ENCODE results near the gene ACSL4.
"Not testable (repeated sequence)": the region's sequence is repeated elsewhere in the genome, so short reads cannot be mapped to it uniquely, and the experiment has no call there.

Gene ACSL4

DNA sequence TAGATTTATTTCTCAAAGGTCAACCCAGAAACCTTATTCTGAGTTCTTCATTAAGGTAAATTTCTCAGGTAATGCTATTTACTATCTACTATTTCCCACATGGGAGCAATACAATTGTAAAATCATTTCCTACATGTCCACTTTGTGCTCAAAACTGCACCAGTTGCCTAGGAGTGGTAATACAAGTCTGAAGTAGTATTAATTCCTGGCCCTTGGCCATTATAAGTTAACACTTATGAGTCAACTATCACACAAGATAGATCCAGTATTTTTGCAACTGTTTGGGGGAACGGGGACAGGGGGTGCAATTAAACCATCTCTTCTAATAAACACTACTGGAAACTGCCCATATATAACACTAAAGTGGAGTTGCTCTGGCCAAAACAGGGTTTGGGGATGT lies 48.9 kb downstream of the ACSL4 start:
- no peak for DNase-seq (ENCODE audit: low read depth, low spot score)
- no peak overlapping the region for H3K4me3 ChIP-seq (ENCODE audit: low read length)

DNA sequence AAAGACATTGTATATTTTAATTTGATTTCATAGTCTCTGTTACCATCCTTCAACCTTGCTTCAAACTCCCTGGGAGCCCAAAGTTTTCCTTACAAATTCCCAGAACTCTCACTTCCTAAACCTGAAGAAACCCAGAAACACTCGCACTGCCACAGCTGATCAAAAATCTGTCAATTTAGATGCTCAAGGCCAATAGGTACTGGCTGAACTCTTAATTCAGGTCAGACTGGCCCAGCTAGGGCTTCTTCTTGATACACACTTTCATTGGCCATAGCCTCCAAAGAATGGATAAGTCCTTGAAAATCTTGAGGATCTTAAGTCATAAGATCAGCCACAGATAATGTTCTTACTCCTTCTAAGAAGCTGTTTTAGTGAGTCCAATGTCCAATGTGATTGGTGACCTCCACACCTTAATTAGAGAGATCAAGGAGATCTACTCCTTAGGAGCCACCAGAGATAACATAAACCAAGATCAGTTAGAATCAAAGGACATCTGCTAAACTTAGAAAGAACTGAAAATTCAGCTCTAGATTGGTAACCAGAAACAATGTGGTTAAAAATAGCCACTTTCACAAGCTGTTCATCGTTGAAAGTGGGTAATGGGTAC lies 51.5 kb downstream of the ACSL4 start:
- no peak for DNase-seq (ENCODE audit: low read depth, low spot score)
- no peak overlapping the region for H3K4me3 ChIP-seq (ENCODE audit: low read length)

DNA sequence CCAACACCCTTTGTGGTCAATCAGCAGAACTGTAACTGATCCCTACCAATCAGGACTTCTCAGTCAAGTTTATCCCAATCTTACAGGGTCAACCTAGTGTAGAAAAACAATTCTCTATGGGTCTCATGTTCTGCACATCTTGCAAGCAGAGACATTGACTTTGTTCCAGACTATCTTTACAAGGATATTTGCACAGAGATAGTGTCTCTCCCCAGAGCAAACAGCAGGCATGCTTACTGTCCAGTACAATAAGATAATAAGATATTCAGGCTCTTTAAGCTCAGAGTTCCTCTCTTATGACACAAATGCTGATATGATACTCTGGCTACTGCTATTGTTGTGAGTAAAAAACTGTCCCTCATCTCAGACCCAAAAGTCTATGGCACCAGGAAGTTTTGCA lies 53.2 kb downstream of the ACSL4 start:
- no peak overlapping the region for H3K4me3 ChIP-seq (ENCODE audit: low read length)
- DNase-seq (ENCODE audit: low read depth, low spot score): no peak

DNA sequence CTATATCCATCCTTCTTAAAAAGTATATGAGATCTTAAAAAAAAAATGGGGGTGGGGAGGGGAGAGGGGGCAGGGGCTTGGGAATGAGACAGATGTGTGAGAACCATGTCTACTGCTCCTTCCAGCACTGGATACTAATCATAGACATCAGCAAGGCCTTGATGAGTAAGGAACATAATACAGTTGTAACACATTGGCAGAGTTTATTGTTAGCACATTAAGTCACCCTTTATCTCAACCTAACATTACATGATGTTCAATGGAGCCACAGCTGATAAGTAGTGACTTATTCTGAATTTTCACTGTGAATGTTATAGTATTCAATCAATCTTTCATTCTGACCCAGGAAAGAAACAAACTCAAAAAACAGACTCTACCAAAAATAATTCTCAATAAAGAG lies 60.8 kb downstream of the ACSL4 start:
- H3K4me3 ChIP-seq (ENCODE audit: low read length): no peak overlapping the region
- DNase-seq (ENCODE audit: low read depth, low spot score): no peak

DNA sequence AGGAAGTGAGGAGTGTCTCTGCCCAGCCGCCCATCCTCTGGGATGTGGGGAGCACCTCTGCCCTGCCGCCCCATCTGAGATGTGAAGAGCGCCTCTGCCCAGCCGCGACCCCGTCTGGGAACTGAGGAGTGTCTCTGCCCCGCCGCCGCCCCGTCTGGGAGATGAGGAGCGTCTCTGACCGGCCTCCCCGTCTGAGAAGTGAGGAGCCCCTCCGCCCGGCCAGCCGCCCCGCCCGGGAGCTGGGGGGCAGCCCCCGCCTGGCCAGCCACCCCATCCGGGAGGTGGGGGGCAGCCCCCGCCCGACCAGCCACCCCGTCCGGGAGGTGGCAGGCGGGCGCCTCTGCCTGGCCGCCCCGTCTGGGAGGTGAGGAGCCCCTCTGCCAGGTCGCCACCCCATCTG lies 61.9 kb downstream of the ACSL4 start:
- DNase-seq (ENCODE audit: low read depth, low spot score); H3K4me3 ChIP-seq (ENCODE audit: low read length): not testable (repeated sequence)

DNA sequence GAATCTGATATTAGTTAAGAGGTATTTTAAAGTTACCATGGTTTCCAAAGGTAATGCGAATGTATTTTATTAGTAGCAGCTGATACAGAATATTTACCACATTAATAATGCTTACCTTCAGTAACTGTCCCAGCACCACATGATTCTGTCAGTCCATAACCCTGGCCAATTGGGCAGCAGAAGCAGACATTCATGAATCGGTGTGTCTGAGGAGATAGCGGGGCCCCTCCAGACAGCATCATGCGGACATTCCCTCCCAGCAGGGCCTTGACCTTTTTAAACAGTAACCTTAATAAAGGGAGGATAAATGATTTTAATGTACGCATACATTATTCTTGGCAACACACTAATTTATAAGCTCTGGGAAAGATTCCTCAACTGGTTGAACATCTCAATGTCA lies 65.1 kb downstream of the ACSL4 start:
- DNase-seq (ENCODE audit: low read depth, low spot score): no peak
- no peak overlapping the region for H3K4me3 ChIP-seq (ENCODE audit: low read length)

DNA sequence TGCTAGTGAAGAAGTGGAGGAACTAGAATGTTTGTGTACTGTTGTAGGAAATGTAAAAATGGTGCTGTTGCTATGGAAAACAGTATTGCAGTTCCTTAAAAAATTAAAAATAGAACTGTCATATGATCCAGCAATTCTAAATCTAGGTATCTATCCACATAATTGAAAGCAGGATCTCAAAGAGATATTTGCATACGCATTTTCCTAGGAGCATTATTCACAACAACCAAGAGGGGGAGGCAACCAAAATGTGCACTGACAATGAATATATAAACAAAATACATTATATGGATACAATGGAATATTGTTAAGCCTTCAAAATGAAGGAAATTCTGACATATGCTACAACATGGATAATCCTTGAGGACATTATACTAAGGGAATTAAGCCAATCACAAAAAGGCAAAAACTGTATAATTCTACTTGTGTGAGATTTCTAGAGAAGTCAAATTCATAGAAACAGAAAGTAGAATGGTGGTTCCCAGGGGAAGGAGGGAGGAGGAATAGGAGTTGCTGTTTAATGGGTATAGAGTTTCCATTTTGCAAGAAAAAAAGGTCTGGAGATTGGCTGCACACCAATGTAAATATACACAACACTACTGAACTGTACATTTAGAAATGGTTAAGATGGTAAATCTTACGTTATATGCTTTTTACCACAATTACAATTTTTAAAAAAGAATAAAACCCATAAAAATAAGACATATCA lies 72.5 kb downstream of the ACSL4 start:
- DNase-seq (ENCODE audit: low read depth, low spot score): no peak
- H3K4me3 ChIP-seq (ENCODE audit: low read length): no peak overlapping the region

DNA sequence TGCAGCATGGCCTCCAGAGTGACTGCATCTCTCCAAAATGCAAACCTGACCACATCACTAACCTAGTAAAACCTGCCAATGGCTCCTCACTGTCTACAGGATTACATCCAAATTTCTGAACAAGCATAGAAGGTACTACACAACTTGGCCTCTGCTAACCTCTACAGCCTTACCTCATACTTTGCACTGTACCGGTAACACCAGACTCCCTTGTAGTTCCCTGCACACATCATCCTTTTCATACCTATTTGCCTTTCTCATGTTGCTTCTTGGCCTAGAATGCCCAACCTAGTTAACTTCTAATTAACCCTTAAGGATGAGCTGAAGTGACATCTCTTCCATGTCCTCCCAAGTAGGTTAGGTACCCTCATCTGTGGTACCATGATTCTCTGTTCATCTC lies 74.7 kb downstream of the ACSL4 start:
- no peak overlapping the region for H3K4me3 ChIP-seq (ENCODE audit: low read length)
- DNase-seq (ENCODE audit: low read depth, low spot score): no peak

DNA sequence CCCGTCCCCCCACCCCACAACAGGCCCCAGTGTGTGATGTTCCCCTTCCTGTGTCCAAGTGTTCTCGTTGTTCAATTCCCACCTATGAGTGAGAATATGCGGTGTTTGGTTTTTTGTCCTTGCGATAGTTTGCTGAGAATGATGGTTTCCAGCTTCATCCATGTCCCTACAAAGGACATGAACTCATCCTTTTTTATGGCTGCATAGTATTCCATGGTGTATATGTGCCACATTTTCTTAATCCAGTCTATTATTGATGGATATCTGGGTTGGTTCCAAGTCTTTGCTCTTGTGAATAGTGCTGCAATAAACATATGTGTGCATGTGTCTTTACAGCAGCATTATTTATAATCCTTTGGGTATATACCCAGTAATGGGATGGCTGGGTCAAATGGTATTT lies 75.7 kb downstream of the ACSL4 start:
- DNase-seq (ENCODE audit: low read depth, low spot score); H3K4me3 ChIP-seq (ENCODE audit: low read length): not testable (repeated sequence)

DNA sequence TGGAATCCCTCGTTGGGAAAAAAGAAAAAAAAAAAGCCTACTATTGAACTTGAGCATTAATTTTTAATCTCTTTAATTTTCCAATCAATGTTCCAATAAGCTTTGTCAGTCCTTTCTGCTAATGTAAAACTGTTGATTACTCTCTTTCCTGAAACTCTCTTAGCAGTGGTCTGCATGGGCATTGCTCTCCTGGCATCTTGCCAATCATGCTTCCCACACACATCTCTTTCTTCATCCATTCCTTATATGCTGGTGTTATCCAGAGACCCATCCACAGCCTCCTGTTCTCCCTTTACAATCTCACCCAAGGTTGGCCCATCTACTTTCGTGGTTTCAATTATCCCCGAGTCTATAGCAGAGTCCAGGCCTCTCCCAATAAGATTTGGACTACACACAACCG lies 76.3 kb downstream of the ACSL4 start:
- no peak overlapping the region for H3K4me3 ChIP-seq (ENCODE audit: low read length)
- no peak for DNase-seq (ENCODE audit: low read depth, low spot score)

DNA sequence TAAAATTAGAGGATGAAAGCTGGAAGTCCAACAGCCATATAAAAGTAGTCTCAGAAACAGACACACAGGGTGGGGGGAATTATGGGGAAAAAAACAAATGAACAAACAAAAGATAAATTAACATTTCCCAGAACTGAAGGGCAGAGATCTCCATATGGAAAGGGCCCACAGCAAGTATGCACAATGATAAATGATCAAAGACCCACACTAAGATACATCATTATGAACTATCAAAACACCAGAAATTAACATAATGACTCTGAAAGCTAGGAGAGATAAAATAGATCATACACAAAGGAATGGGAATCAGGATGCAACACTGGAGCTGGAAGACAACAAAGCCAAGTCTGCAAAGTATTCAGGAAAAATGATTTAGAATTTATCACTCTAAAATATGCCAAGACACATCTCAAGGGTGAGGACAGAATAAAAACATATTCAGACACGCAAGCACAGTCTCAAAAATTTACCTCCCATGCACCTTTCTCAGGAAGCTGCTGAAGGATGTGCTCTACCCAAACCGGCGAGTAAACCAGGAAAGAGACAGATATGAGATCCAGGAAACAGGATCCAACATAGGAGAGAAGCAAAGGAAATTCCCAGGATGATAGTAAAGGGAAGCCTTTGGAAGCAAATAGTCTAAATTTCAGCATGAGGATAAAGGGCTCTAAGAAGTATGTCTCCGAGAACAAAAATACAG lies 77.4 kb downstream of the ACSL4 start:
- no peak overlapping the region for H3K4me3 ChIP-seq (ENCODE audit: low read length)
- DNase-seq (ENCODE audit: low read depth, low spot score): no peak

DNA sequence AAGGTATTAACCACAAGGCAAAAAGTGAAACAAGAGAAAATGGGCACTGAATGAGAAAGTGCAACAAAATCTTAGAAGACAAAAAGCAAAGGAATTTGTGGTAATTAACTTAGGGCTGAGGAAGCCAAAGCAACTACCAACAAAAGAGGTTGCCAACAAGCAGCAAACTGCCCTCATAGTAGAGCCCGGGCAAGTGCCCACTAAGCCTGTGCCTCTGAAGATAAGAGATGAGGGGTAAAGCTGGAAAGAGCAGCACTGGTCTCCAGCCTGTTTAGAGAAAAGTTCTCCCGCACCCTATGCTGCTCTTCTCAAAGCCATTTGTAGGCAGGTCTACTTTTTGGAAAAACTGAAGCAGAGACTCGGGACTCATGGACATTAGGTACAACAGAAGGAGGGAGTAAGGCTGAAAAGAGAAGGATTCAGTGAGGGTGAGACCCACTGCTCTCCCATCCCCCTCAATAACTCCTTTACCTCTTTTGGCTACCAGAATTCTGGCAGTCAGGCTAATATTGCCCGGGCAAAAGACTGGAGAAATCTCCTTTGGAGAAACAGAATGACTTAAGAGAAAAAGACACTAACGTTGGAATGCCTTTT lies 78.4 kb downstream of the ACSL4 start:
- no peak overlapping the region for H3K4me3 ChIP-seq (ENCODE audit: low read length)
- DNase-seq (ENCODE audit: low read depth, low spot score): no peak

DNA sequence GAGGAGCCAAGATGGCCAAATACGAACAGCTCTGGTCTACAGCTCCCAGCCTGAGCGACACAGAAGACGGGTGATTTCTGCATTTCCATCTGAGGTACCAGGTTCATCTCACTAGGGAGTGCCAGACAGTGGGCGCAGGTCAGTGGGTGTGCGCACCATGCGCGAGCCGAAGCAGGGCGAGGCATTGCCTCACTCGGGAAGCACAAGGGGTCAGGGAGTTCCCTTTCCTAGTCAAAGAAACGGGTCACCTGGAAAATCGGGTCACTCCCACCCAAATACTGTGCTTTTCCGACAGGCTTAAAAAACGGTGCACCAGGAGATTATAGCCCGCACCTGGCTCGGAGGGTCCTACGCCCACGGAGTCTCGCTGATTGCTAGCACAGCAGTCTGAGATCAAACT lies 88.4 kb downstream of the ACSL4 start:
- not testable (repeated sequence) for DNase-seq (ENCODE audit: low read depth, low spot score); H3K4me3 ChIP-seq (ENCODE audit: low read length)

DNA sequence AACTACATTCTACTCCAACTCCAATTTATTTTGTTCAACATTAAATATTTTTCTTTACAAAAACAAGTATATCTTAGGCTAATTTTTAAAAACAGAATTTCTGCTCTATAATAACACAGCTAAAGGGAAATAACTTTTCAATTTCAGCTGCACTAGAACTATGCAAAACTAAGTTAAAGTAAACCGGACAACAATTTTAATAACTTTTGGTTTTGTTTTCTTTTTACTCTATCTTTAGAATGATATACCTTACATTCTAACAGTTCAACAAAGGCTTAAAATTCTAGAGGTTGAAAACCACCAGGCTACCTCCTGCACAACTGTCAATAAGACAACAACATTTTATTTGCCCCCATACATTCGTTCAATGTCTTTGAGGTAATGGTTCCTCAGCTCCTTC lies 89.4 kb downstream of the ACSL4 start:
- H3K4me3 ChIP-seq (ENCODE audit: low read length): no peak overlapping the region
- DNase-seq (ENCODE audit: low read depth, low spot score): no peak

DNA sequence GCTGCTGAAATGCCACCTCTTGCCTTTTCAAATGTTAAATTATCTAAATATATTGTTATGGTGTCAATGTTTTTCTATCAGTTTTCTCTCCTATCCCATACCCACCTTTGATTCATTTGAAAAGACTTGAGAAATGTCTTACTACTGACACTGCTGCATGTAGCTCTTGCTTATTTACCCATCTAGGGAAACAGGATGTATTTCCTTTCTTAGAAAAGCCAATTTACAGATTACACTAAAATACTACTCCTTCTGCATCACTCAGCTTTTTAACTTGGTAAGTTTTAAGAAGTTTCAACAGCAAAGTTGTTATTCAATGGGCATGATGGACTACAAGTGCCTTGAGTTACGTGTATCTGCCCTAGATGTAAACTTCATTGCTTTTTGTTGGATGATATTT lies 94.9 kb downstream of the ACSL4 start:
- DNase-seq (ENCODE audit: low read depth, low spot score): no peak
- no peak overlapping the region for H3K4me3 ChIP-seq (ENCODE audit: low read length)

DNA sequence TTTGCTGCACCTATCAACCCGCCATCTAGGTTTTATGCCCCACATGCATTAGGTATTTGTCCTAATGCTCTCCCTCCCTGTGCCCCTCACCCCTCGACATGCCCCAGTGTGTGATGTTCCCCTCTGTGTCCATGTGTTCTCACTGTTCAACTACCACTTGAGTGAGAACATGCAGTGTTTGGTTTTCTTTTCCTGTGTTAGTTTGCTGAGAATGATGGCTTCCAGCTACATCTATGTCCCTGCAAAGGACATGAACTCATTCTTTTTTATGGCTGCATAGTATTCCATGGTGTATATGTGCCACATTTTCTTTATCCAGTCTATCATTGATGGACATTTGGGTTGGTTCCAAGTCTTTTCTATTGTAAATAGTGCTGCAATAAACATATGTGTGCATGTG lies 95.6 kb downstream of the ACSL4 start:
- DNase-seq (ENCODE audit: low read depth, low spot score): not testable (repeated sequence)

DNA sequence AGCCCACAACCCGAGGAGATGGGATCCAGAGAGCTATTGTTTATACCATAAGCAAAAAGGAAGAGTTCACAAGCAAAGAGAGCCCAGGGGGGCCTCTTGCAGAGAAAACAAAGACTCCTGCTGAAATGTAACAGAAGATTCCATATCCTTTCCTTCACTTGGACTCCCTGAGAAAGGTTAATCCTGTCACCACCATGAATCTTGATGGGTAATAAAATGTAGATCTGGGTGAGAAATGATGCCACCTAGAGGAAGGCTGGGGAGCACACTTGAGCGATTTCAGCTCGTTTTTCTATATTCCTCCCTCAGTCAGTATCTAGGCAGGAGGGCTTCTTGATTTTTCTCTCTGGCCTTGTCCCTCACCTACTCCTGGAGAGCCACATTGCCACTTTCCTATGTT lies 97.9 kb downstream of the ACSL4 start:
- DNase-seq (ENCODE audit: low read depth, low spot score): no peak

More for the DNA sequence above, 95.6 kb downstream of the ACSL4 start:
- not testable (repeated sequence) for H3K4me3 ChIP-seq (ENCODE audit: low read length)

DNA sequence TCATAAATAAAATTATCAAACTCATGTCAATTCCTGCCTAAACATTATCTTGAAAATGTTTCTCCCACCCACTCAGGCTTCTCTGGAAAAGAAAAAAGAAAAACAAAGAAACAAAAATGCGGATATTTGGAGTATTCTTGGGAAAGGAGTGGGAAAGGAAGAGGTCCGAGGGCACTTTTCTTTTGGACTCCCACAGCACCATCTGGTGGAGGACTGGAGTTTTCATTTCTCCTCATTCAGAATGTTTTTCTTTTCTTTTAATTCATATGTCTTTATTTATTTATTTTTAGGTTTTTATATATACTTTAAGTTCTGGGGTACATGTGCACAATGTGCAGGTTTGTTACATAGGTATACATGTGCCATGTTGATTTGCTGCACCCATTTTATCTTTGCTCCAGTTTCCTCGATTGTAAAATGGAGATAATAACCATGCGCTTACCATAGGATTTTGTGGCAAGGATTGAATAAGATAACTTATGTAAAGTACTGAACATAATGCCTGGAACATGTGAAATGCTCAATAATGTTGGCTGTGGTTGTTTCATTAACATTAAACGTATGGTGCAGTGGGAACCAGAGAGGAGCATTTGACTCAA lies 100.1 kb downstream of the ACSL4 start:
- H3K4me3 ChIP-seq (ENCODE audit: low read length): no peak overlapping the region
- no peak for DNase-seq (ENCODE audit: low read depth, low spot score)

More for the DNA sequence above, 97.9 kb downstream of the ACSL4 start:
- no peak overlapping the region for H3K4me3 ChIP-seq (ENCODE audit: low read length)

DNA sequence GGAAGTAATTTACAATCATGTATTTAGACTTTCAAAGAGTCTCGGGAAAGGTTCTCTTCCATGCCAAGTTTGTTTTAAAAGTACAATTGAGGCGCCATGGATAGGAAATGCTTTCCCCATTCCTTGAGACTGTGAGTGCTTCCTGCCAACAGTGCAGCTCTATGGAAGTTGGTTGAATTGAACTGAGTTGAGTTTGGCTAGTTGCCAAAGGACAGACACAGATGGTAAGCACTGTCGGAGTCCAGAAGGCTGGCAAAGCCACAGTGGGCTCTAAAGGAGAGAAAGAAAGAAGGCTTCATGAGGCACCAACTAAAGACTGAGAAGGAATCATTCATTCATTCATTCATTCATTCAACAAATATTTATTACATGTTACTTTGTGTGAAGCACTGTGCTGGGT lies 103.7 kb downstream of the ACSL4 start:
- no peak for DNase-seq (ENCODE audit: low read depth, low spot score)
- H3K4me3 ChIP-seq (ENCODE audit: low read length): no peak overlapping the region

DNA sequence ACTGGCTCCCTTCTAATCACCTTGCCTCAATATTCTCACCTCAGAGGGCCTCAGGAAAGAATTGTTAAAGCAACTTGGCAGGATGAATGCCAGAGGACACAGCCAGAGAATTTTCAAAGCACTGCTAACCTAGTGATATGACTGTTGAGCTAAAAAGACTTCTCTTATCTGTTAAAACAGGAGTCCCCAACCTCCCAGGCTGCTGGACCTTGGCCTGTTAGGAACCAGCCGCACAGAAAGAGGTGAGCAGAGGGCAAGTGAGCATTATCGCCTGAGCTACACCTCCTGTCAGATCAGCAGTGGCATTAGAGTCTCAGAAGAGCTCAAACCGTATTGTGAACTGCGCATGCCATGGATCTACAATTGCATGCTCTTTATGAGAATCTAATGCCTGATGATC lies 106.4 kb downstream of the ACSL4 start:
- DNase-seq (ENCODE audit: low read depth, low spot score): no peak
- H3K4me3 ChIP-seq (ENCODE audit: low read length): no peak overlapping the region

All from Jurkat, Clone E6-1 (cell line).